A549 treated with AZD9567 at 1 μM for 4 hours (cell line): Measurements from ENCODE around the gene FUZ. TPM values are rescaled to one million over a fixed set of nuclear protein-coding genes. Genes with fewer than 3 reads are reported as not detected.

Experiments used
- total RNA-seq: library from RNA; stranded (reverse); fragments of 200-300 nt; extraction: Qiagen RNA extraction; gene quantifications from 5 replicates; pipeline ENCODE4 v1.2.3, GENCODE V29; 2022; ENCODE audit not compliant: insufficient read depth

The FUZ gene, protein sequence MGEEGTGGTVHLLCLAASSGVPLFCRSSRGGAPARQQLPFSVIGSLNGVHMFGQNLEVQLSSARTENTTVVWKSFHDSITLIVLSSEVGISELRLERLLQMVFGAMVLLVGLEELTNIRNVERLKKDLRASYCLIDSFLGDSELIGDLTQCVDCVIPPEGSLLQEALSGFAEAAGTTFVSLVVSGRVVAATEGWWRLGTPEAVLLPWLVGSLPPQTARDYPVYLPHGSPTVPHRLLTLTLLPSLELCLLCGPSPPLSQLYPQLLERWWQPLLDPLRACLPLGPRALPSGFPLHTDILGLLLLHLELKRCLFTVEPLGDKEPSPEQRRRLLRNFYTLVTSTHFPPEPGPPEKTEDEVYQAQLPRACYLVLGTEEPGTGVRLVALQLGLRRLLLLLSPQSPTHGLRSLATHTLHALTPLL
- 12.6 to 14.5 TPM (median 13.6 TPM) in 5 replicates for total RNA-seq

DNA sequence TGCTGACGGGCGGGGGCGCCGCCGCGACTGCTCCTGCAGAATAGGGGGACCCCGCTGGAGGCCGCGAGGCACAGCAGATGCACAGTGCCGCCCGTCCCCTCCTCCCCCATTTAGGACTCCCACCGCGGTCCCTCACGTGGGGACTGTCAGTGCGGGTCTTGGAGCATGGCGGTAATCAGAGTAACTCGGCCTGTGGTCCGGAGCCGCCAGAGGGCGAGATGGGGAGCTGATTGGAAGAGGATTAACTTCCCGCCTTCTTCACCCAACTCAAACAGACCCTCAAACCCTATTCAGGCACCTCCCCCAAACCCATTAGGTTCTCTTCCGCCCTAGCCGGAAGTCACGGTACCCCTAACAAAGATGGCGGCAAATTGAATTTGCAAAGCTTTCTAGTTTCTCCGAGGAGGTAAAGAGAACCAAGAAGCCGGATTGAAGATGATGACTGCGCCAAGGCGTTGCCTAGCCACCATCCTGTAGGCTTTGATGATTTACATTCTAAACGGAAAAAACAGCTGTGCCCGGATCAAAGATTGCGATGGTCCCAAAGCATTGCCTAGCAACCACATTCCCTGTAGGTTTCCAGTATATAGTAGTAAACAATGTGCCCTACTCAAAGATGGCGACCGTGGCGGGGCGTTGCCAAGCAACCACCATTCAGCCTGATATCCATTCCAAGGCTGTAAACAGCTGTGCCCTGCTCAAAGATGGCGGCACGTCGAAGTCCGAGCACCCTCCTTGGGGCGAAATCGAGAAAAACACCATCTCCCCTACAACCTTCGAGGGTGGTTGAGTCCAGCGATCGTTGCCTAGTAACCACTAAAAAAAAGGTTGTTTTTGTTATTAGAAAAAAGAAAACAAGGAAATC lies at the start of gene FUZ:
Gene FUZ (minus strand): TSS at position 296 of the 865 bp plus-strand sequence. CDS start 186 bp downstream, at position 110.

DNA sequence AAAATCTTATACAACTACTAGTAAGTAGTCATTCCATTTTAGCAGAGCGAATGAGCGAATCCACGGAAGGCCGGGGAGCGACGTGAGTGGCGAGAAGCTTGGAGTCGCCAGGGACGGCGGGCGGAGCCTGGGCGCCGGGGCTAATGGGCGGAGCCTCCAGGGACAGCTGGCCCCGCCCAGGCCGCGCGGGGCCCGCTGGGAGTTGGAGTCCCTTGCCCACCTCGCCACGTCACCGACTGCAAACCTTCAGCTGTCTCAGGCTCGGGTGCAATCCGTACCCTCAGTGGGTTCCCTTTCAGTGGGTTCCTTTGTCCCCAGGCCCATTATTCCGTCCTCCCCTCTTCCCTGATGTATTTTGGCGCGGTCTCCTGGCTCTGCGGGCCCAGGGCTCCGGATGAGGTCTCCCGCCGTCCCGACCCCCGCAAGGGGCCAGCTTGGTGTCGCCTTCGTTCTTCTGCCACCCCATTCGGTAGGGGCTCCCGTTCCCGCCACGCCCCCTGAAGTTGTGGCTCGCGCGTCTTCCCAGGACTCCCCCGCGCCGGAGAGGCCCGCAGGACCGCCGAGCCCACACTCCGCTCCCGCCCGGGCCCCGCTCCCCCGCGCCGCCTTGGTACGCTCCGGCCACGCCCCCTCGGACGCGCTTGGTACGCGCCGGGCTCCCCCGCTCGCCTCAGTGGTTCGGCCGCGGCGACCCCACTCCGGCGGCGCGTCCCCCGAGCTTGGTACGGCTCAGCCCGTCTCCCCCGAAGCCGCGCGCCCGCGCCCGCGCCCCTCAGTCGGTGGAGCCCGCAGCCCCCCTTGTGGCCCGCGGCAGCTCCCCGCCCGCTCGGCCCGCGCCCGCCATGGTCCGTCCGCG lies 37.6 kb upstream of the FUZ start, which contains the start of gene PTOV1:
Gene PTOV1 (plus strand): TSS at position 673 of the 856 bp plus-strand sequence.

DNA sequence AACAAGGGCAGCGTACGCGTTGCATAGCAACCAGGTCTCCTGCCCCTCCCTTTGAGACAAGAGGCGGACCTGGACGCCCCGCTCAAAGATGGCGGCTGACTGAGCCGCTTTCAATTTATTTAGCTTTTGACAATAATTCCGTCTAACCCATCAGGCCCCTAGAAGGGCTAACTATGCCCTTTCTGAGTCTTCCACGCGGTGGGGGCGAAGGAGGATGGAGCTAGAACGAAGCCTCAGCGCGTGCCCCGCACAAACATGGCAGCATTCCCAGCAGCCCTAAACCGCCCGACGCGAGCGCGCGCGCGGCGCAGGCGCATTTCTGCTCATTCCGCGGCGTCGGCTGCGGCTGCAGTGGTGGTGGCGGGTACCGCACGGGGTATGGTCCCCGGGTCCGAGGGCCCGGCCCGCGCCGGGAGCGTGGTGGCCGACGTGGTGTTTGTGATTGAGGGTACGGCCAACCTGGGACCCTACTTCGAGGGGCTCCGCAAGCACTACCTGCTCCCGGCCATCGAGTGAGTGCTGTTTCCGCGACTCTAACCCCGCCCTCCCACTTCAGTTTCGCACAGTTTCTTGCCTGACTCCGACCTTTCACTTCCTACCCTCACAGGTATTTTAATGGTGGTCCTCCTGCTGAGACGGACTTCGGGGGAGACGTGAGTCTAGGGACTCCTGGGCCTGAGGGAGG lies 5.0 kb upstream of the FUZ start, which contains the start of gene MED25:
Gene MED25 (plus strand): TSS at position 326 of the 685 bp plus-strand sequence. CDS start 53 bp downstream, at position 379.

DNA sequence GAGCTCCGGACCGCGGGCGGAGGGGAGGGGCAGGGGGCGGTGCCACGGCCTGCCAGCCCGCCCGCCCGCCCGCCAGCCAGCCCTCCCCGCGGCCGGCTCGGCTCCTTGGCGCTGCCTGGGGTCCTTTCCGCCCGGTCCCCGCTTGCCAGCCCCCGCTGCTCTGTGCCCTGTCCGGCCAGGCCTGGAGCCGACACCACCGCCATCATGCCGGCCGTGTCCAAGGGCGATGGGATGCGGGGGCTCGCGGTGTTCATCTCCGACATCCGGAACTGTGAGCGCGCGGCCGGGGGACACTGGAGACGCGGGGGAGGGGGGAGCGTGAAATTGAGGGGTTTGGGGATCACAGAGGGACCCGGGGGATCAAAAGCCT lies 46.2 kb downstream of the FUZ start, which contains the start of gene AP2A1:
Gene AP2A1 (plus strand): TSS at position 72 of the 370 bp plus-strand sequence. CDS start 133 bp downstream, at position 205.

DNA sequence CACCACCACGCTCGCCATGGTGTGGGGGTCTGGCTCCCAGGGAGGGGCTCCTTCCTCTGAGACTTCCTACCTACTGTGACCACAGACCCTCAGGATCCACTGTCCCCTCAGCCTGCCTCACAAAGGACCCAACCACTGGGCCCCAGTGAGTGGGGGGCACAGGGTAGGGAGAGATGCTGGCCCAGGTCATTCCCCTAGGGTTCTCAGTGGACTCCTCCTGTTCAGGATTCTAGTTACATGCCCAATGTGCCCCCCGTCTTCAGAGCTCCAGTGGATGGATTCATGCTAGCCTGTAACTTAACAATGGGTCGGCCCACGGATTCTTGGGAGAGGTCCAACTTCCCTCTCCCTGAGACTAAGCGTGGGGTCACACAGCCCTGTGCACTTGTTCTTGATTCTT lies 49.9 kb downstream of the FUZ start, which contains the start of gene TSKS:
Gene TSKS (minus strand): TSS at position 77 of the 400 bp plus-strand sequence. CDS start 59 bp downstream, at position 18.

Other genes starting within 250 kb of the FUZ start
- gene NOSIP, start 232.7 kb downstream of the FUZ start, total RNA-seq, result 82.3 to 118 TPM (median 113 TPM) in 5 replicates
- 0.71 to 1.0 TPM (median 0.86 TPM) in 4 of 5 replicates, not detected in the other for gene PRRG2, start 232.0 kb downstream of the FUZ start, total RNA-seq
- gene PRR12, start 222.1 kb downstream of the FUZ start, total RNA-seq, result 21.3 to 31.8 TPM (median 29.3 TPM) in 5 replicates
- 70.6 to 148 TPM (median 141 TPM) in 5 replicates for gene RRAS, start 173.1 kb downstream of the FUZ start, total RNA-seq
- 39.7 to 68.6 TPM (median 64.4 TPM) in 5 replicates for gene SCAF1, start 171.1 kb downstream of the FUZ start, total RNA-seq
- 92.2 to 110 TPM (median 99.0 TPM) in 5 replicates for gene IRF3, start 147.4 kb downstream of the FUZ start, total RNA-seq
- gene BCL2L12, start 147.4 kb downstream of the FUZ start, total RNA-seq, result 71.8 to 79.2 TPM (median 75.2 TPM) in 5 replicates
- 414 to 496 TPM (median 439 TPM) in 5 replicates for gene PRMT1, start 136.0 kb downstream of the FUZ start, total RNA-seq
- 3.6 to 6.2 TPM (median 5.7 TPM) in 5 replicates for gene ADM5, start 123.7 kb downstream of the FUZ start, total RNA-seq
- gene CPT1C, start 122.2 kb downstream of the FUZ start, total RNA-seq, result 5.0 to 13.7 TPM (median 11.4 TPM) in 5 replicates
- not detected in 5 replicates for gene TSKS, start 50.0 kb downstream of the FUZ start, total RNA-seq
- gene AP2A1, start 46.3 kb downstream of the FUZ start, total RNA-seq, result 55.3 to 61.9 TPM (median 56.1 TPM) in 5 replicates
- 57.3 to 69.4 TPM (median 66.8 TPM) in 5 replicates for gene MED25, start 5.0 kb upstream of the FUZ start, total RNA-seq
- gene PTOV1, start 37.9 kb upstream of the FUZ start, total RNA-seq, result 114 to 153 TPM (median 145 TPM) in 5 replicates
- 17.3 to 59.3 TPM (median 55.7 TPM) in 5 replicates for gene PNKP, start 54.3 kb upstream of the FUZ start, total RNA-seq
- gene AKT1S1, start 64.1 kb upstream of the FUZ start, total RNA-seq, result 70.4 to 112 TPM (median 102 TPM) in 5 replicates
- gene TBC1D17, start 64.4 kb upstream of the FUZ start, total RNA-seq, result 15.2 to 22.6 TPM (median 21.4 TPM) in 5 replicates
- gene IL4I1, start 83.6 kb upstream of the FUZ start, total RNA-seq, result 0.56 to 0.75 TPM (median 0.58 TPM) in 4 of 5 replicates, not detected in the other
- gene ATF5, start 115.9 kb upstream of the FUZ start, total RNA-seq, result 54.7 to 64.6 TPM (median 58.0 TPM) in 5 replicates
- gene NUP62, start 116.2 kb upstream of the FUZ start, total RNA-seq, result 66.9 to 86.4 TPM (median 81.1 TPM) in 5 replicates
- 0.03 TPM in 1 of 5 replicates, not detected in the others for gene SIGLEC11, start 147.9 kb upstream of the FUZ start, total RNA-seq
- 40.2 to 47.6 TPM (median 43.1 TPM) in 5 replicates for gene VRK3, start 212.1 kb upstream of the FUZ start, total RNA-seq
- 7.4 to 10.0 TPM (median 9.7 TPM) in 5 replicates for gene ZNF473, start 212.7 kb upstream of the FUZ start, total RNA-seq